ENCODE results near the gene ASTN2. TPM values are rescaled to one million over a fixed set of nuclear protein-coding genes. Genes with fewer than 3 reads are reported as not detected.

ASTN2 gene
- total and polyA plus RNA-seq, 10 of the 15 experiments (the other 5 are each of a cell fraction or from before 2014, with no cell fraction given), result 1.4 to 15.7 (median 7.0) TPM

DNA sequence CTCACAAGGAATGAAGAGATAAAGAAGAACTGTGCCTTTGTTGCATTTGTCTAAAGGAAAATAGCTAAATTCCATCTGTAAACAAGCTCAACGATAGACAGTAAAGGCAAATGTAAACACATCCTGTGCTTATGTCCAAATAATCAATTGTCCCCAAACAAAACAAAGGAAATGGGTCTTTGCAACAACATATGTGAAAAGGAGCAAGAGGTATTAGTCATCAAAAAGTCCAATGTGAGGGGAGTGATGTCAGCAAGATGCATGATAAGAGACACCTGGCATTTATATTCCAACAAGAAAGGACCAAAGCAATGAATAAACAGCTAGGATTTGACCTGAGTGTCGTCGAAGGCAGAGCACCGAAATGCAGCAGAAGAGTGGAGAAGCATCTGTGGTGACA, 209.1 kb downstream of the ASTN2 start:
- Histone ChIP-seq H3K79me2 (ENCODE audit: control insufficient read depth, insufficient read depth, low read length) (no peaks in the 10 kb centered on the region), H3K9ac (ENCODE audit: control insufficient read depth, insufficient read depth, low read length) (no peak overlapping the region), H3K36me3 (ENCODE audit: control insufficient read depth in 2 of 2, insufficient read depth in 2 of 2, low read length in 1 of 2) (no peaks in the 10 kb centered on the region), H3K27ac (ENCODE audit: control insufficient read depth, insufficient read depth) (no peak overlapping the region), H3K27me3 (replicated peaks in 1 of 2; ENCODE audit: control insufficient read depth in 2 of 2, insufficient read depth in 2 of 2, low read length in 1 of 2) (no peaks in the 10 kb centered on the region), H4K20me1 (ENCODE audit: control insufficient read depth, insufficient read depth) (no peaks in the 10 kb centered on the region), H3K4me1 (ENCODE audit: control insufficient read depth, insufficient read depth, low read length) (no peaks in the 10 kb centered on the region), H3K9me3 (replicated peaks; ENCODE audit: control insufficient read depth, insufficient read depth, low read length) (no peaks in the 10 kb centered on the region), H2AFZ (ENCODE audit: control insufficient read depth, low read depth, low read length) (no peak overlapping the region), H3K4me2 (ENCODE audit: control insufficient read depth, insufficient read depth) (no peak overlapping the region), H3K4me3 (no peak overlapping the region)
- POLR2A ChIA-PET, result no interaction called here
- WGBS (ENCODE audit: insufficient coverage, insufficient replicate concordance, low lambda C conversion rate, missing lambda C conversion rate), result 0% methylated on average over 4 of the region's 4 CpGs
- CTCF ChIA-PET, result interaction anchor here (0.7 kb wide), 1 partner anchor 468 kb away, joined by 4 read pairs; no protein-coding TSS in a partner anchor
- TF ChIP-seq PAX5 (IDR thresholded peaks at IDR 0.05; ENCODE audit: borderline replicate concordance, low read depth, low read length), result no peak
- TF ChIP-seq NR2F1 (conservative IDR thresholded peaks at IDR 0.05), result no peak
- DNase-seq (ENCODE audit: low read depth, low spot score) (no peak), FAIRE-seq (no peak), ATAC-seq (no peak)
- intact Hi-C loops (cut with micrococcal nuclease; ENCODE audit: unreplicated experiment) (no loop called here), in situ Hi-C loops (cut with MboI) (no loop called here)
- RAD21 ChIA-PET (ENCODE audit: unreplicated experiment), result no interaction called here
- SMC1A ChIA-PET (ENCODE audit: uncharacterized antibody, unreplicated experiment), result no interaction called here
- BruUV-seq (replicated peaks), result no TSS peak

DNA sequence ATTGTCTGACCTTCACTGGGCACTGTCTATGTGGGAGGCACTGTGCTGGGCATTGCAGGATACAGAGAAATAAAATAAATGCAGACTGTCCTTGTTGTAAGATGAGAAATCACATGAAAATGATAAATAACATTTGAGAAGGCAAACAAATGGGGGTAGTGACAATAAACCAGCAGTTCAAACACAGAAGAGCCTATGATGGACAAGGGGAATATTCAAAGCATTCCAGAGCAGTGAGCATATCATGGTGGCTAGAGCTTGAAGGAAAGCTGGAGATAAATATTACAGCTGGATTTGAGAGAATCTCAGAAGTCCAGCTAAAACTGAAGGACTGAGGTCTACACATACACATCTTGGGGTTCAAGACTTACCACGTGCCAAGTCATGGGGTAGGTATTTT, 209.9 kb downstream of the ASTN2 start:
- Histone ChIP-seq H3K27me3 (replicated peaks in 1 of 2; ENCODE audit: control insufficient read depth in 2 of 2, insufficient read depth in 2 of 2, low read length in 1 of 2) (no peaks in the 10 kb centered on the region), H4K20me1 (ENCODE audit: control insufficient read depth, insufficient read depth) (no peaks in the 10 kb centered on the region), H3K9ac (ENCODE audit: control insufficient read depth, insufficient read depth, low read length) (no peak overlapping the region), H3K9me3 (replicated peaks; ENCODE audit: control insufficient read depth, insufficient read depth, low read length) (no peaks in the 10 kb centered on the region), H3K4me1 (ENCODE audit: control insufficient read depth, insufficient read depth, low read length) (no peaks in the 10 kb centered on the region), H3K27ac (ENCODE audit: control insufficient read depth, insufficient read depth) (no peak overlapping the region), H3K79me2 (ENCODE audit: control insufficient read depth, insufficient read depth, low read length) (no peaks in the 10 kb centered on the region), H3K36me3 (ENCODE audit: control insufficient read depth in 2 of 2, insufficient read depth in 2 of 2, low read length in 1 of 2) (no peaks in the 10 kb centered on the region), H3K4me3 (no peak overlapping the region), H3K4me2 (ENCODE audit: control insufficient read depth, insufficient read depth) (no peak overlapping the region), H2AFZ (ENCODE audit: control insufficient read depth, low read depth, low read length) (no peak overlapping the region)
- ChIA-PET POLR2A (no interaction called here), CTCF (interaction anchor here (0.7 kb wide), 1 partner anchor 468 kb away, joined by 4 read pairs; no protein-coding TSS in a partner anchor), SMC1A (ENCODE audit: uncharacterized antibody, unreplicated experiment) (no interaction called here), RAD21 (ENCODE audit: unreplicated experiment) (interaction anchor here (0.6 kb wide), 1 partner anchor 263 kb away, joined by 3 read pairs; no protein-coding TSS in a partner anchor)
- ATAC-seq (no peak), FAIRE-seq (no peak), DNase-seq (ENCODE audit: low read depth, low spot score) (no peak)
- in situ Hi-C loops (cut with MboI) (no loop called here), intact Hi-C loops (cut with micrococcal nuclease; ENCODE audit: unreplicated experiment) (no loop called here)
- WGBS (ENCODE audit: insufficient coverage, insufficient replicate concordance, low lambda C conversion rate, missing lambda C conversion rate), result 0% methylated on average over 1 of the region's 1 CpG
- BruUV-seq (replicated peaks), result no TSS peak
- TF ChIP-seq RELA (IDR thresholded peaks at IDR 0.05; ENCODE audit: borderline replicate concordance, partially characterized antibody) (no peak), KDM1A (IDR thresholded peaks at IDR 0.05; ENCODE audit: borderline replicate concordance) (no peak), RUNX3 (IDR thresholded peaks at IDR 0.05; ENCODE audit: low read length) (no peak), NFYA (IDR thresholded peaks at IDR 0.05; ENCODE audit: borderline replicate concordance, low read depth, low read length) (no peak), ZNF207 (IDR thresholded peaks at IDR 0.05; ENCODE audit: borderline replicate concordance) (no peak), JUND (IDR thresholded peaks at IDR 0.05; ENCODE audit: low read depth, low read length) (no peak), EP300 (IDR thresholded peaks at IDR 0.05; ENCODE audit: borderline replicate concordance in 1 of 2, control insufficient read depth in 1 of 2, low read depth in 2 of 2, low read length in 2 of 2) (no peak), FOXM1 (IDR thresholded peaks at IDR 0.05; ENCODE audit: low read depth, low read length) (no peak)
- TF ChIP-seq, protein P1, sequence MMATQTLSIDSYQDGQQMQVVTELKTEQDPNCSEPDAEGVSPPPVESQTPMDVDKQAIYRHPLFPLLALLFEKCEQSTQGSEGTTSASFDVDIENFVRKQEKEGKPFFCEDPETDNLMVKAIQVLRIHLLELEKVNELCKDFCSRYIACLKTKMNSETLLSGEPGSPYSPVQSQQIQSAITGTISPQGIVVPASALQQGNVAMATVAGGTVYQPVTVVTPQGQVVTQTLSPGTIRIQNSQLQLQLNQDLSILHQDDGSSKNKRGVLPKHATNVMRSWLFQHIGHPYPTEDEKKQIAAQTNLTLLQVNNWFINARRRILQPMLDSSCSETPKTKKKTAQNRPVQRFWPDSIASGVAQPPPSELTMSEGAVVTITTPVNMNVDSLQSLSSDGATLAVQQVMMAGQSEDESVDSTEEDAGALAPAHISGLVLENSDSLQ (IDR thresholded peaks at IDR 0.05), result no peak
- TF ChIP-seq, protein P2, sequence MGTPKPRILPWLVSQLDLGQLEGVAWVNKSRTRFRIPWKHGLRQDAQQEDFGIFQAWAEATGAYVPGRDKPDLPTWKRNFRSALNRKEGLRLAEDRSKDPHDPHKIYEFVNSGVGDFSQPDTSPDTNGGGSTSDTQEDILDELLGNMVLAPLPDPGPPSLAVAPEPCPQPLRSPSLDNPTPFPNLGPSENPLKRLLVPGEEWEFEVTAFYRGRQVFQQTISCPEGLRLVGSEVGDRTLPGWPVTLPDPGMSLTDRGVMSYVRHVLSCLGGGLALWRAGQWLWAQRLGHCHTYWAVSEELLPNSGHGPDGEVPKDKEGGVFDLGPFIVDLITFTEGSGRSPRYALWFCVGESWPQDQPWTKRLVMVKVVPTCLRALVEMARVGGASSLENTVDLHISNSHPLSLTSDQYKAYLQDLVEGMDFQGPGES (IDR thresholded peaks at IDR 0.05), result no peak
- TF ChIP-seq, protein P3, sequence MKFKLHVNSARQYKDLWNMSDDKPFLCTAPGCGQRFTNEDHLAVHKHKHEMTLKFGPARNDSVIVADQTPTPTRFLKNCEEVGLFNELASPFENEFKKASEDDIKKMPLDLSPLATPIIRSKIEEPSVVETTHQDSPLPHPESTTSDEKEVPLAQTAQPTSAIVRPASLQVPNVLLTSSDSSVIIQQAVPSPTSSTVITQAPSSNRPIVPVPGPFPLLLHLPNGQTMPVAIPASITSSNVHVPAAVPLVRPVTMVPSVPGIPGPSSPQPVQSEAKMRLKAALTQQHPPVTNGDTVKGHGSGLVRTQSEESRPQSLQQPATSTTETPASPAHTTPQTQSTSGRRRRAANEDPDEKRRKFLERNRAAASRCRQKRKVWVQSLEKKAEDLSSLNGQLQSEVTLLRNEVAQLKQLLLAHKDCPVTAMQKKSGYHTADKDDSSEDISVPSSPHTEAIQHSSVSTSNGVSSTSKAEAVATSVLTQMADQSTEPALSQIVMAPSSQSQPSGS (IDR thresholded peaks at IDR 0.05; ENCODE audit: low read length), result no peak
- TF ChIP-seq, protein P4, sequence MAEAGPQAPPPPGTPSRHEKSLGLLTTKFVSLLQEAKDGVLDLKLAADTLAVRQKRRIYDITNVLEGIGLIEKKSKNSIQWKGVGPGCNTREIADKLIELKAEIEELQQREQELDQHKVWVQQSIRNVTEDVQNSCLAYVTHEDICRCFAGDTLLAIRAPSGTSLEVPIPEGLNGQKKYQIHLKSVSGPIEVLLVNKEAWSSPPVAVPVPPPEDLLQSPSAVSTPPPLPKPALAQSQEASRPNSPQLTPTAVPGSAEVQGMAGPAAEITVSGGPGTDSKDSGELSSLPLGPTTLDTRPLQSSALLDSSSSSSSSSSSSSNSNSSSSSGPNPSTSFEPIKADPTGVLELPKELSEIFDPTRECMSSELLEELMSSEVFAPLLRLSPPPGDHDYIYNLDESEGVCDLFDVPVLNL (IDR thresholded peaks at IDR 0.05; ENCODE audit: low read depth, low read length), result no peak
